ENCODE data around the gene PAXX.

The PAXX gene

DNA sequence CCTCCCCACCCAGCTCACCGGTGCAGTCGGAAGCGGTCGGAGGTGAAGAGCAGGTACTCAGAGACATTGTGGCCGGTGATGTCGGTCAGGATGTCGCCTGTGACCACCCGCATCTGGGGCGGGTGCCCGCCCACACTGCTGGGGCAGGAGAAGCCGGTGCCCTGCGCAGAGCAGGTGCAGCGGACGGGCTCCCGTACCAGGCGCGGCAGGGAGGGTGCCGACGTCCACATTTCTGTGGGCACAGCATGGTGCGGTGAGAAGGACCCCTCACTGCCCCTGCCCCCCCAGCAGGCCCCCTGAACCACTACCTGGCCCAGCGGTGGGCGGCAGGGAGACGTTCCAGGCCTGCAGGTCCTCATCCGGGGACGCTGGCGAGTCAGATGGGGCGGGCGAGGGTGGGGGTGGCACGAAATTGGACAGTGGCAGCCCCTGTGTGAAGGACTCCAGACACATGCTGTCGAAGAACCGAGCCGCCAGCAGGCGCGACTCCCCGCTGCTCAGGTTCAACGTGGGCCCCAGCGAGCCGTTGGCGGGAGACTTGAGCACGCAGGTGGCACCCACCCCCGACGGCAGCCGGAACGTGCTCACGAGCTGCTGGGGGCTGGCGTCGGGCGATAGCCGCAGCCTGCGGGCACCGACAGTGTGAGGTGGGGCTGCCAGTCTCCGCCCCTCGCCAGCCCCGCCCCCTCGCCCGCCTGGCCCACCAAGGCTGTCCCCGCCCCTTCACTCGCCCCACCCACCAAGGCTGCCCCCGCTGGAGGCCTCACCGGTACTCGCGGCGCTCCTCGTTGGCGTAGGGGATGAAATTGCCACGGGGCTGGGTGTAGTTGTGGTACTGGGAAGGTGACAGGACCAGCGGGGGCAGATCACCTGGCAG, 20.7 kb downstream of the PAXX start:
- Mint-ChIP-seq H3K4me3 (no peak overlapping the region), H3K27ac (no peak overlapping the region), H3K27me3 (no peaks in the 10 kb centered on the region), H3K9me3 (no peaks in the 10 kb centered on the region), H3K4me1 (no peaks in the 10 kb centered on the region), H3K36me3 (no peaks in the 10 kb centered on the region)

DNA sequence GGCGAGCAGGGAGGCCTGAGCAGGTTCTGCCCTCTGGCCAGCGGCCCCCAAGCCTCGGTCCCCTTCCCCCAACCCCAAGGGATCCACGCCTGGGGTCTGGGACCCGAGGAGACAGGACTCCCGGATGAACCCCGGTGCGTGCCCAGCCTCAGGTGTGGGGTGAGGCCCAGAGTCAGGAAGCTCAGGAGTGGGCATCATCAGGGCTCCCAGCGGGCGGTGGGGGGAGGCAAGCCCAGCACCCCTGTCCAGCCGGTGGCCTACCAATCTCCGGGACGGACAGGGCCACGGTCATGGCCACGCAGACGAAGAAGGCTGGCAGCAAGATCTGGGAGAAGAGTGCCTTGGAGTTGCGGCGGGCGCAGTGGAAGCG, 21.3 kb downstream of the PAXX start:
- Mint-ChIP-seq H3K27ac (no peak overlapping the region), H3K4me1 (no peaks in the 10 kb centered on the region), H3K36me3 (no peaks in the 10 kb centered on the region)

DNA sequence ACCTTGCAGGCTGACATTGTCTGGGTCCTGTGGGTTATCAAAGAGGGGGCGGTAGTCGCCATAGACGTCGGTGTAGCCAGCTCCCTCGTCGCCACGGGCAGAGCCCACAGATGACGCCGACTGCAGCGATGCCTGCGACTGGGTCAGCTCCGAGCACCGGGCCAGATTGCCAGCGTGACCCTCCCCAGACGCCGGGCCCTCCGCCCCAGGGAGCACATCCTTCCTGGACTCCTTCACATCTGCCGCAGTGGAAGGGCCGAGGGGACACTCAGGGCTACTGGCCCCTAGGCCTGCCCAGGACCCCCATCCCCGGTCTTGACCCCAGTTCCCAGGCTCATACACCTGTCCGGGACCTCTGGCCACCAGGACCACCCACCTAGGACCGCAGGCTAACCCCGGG, 21.9 kb downstream of the PAXX start:
- no peak overlapping the region for H3K4me3 Mint-ChIP-seq
- no peak overlapping the region for H3K27ac Mint-ChIP-seq
- no peaks in the 10 kb centered on the region for H3K4me1 Mint-ChIP-seq
- H3K36me3 Mint-ChIP-seq = no peaks in the 10 kb centered on the region
- H3K27me3 Mint-ChIP-seq = no peaks in the 10 kb centered on the region
- no peaks in the 10 kb centered on the region for H3K9me3 Mint-ChIP-seq

More for the DNA sequence above, 21.3 kb downstream of the PAXX start:
- H3K27me3 Mint-ChIP-seq = no peaks in the 10 kb centered on the region
- no peak overlapping the region for H3K4me3 Mint-ChIP-seq
- no peaks in the 10 kb centered on the region for H3K9me3 Mint-ChIP-seq

DNA sequence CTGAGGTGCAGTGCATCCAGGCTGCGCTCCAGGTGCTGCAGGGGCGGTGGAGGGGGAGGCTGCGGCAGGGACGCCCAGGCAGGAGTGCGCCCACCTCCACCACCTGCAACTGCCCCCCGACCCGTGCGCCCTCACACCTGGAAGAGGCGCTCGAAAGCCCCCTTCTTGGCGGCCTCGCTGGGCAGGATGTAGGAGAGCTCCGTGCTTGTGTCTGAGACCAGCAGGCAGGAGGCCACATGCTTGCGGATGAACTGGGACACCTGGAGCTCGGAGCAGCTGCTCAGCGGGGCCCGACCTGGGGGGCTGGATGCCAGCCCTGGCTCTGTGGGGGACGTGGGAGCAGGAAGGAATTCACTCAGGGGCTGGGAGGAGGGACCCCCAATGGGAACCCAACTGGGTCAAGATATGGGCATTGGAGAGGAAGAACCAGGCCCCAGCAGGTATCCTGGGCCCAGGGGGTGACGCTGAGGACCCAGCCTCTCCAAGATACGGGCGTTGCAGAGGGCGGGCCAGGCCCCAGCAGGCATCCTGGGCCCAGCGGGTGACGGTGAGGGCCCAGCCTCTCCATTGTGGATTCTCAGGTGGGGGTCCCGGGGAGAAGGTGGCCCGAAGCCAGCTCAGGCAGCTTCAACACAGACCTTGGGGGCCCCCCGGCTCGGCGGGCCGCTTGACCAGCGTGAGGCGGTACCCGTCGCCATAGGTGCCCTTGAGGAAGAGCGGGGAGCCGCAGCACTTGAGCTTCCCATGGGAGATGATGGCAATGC, 22.7 kb downstream of the PAXX start:
- Mint-ChIP-seq H3K27me3 (no peaks in the 10 kb centered on the region), H3K36me3 (no peaks in the 10 kb centered on the region), H3K27ac (no peak overlapping the region), H3K9me3 (no peaks in the 10 kb centered on the region), H3K4me1 (no peaks in the 10 kb centered on the region), H3K4me3 (no peak overlapping the region)

DNA sequence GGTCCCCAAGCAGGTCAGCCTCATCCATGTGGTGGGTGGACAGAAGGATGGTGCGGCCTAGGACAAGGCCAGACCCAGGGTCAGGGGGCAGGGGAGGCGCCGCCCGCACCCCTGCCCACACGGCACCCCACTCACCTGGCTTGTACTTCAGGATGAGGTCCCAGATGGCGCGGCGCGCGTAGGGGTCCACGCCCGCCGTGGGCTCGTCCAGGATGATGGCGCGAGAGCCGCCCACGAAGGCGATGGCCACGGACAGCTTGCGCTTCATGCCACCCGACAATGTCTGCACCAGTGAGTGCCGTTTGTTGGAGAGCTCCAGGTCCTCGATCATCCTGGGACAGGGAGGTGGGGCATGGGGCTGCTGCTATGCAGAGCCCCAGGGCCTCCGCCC, 23.3 kb downstream of the PAXX start:
- H3K4me3 Mint-ChIP-seq = no peak overlapping the region
- H3K4me1 Mint-ChIP-seq = no peaks in the 10 kb centered on the region
- no peaks in the 10 kb centered on the region for H3K36me3 Mint-ChIP-seq
- H3K9me3 Mint-ChIP-seq = no peaks in the 10 kb centered on the region
- no peak overlapping the region for H3K27ac Mint-ChIP-seq
- no peaks in the 10 kb centered on the region for H3K27me3 Mint-ChIP-seq

- Mint-ChIP-seq H3K4me3 (no peak overlapping the region), H3K27ac (no peak overlapping the region), H3K4me1 (no peaks in the 10 kb centered on the region), H3K9me3 (no peaks in the 10 kb centered on the region), H3K36me3 (no peaks in the 10 kb centered on the region), H3K27me3 (no peaks in the 10 kb centered on the region)
Observed at GRCh38 chr9:137015976-137016375, 23.8 kb downstream of the PAXX start.

DNA sequence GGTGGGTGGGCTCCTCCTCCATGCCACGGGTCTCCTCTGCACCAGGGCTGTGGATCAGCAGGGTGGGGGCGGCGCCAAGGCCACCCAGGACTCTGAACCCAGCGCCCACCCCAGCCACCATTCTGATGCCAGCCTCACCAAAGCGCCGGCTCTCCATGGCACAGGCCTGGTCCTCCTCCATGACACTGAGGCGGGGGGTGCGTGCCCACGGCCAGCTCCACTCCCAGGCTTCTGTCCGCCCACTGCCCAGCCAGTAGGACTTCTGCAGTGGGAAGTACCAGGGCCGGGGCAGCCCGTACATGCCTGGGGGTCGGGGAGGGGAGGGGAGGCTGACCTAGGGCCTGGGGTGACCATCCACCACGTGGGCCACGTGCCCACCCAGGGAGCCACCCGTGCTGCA, 24.2 kb downstream of the PAXX start:
- H3K4me1 Mint-ChIP-seq = no peaks in the 10 kb centered on the region
- no peak overlapping the region for H3K27ac Mint-ChIP-seq
- H3K9me3 Mint-ChIP-seq = no peaks in the 10 kb centered on the region

DNA sequence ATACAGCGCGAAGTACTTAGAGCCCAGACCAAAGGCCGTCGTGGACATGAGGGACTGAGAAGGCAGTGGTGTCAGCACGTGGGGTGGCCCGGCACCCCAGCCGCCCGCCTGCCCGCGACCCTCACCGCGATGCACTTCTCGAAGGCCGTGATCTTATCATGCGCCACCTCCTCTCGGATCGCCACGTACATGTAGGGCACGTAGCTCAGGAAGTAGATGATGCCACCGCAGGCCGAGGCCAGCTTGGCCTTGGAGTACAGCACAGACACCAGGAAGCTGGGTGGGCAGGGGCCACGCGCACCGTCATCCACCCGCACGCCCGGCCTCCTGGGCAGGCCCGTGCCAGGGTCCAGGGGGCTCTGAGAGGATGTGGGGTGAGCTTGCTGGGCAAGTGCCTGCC, 24.8 kb downstream of the PAXX start:
- Mint-ChIP-seq H3K36me3 (no peaks in the 10 kb centered on the region), H3K4me1 (no peaks in the 10 kb centered on the region), H3K9me3 (no peaks in the 10 kb centered on the region), H3K27me3 (no peaks in the 10 kb centered on the region), H3K4me3 (no peak overlapping the region), H3K27ac (no peak overlapping the region)

More for the DNA sequence above, 24.2 kb downstream of the PAXX start:
- Mint-ChIP-seq H3K4me3 (no peak overlapping the region), H3K36me3 (no peaks in the 10 kb centered on the region), H3K27me3 (no peaks in the 10 kb centered on the region)

DNA sequence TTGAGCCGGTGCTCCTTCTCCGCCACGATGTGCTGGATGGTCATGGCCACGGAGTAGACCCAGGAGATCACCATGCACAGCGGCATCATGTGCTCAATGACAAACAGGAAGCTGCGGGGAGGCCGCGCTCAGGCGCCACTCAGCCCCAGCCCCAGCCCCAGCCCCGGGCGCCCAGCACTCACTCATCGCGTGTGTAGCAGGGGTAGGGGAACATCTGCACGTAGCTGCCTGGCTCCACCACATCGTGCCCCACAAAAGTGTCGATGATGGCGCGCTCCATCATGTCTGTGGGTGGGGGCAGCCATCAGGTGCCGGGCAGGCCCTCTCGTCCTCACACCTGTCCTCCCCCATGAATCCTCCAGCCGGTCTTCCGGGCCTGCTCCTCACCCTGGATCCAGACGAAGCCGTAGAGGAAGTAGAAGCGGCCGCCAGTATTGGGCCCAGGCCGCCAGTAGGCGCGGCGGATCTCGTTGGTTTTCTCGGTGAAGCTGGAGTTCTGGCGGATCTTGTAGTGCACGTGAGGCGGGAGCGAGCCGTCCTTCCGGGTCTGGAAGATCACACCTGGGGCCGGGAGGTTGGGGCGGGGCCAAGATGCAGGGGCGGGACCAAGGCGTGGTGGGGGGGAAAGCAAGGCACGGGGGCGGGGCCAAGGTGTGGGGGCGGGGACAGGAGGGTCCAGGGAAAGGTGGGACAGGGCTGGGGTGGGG, 25.7 kb downstream of the PAXX start:
- H3K4me3 Mint-ChIP-seq = no peak overlapping the region
- H3K36me3 Mint-ChIP-seq = no peaks in the 10 kb centered on the region
- H3K4me1 Mint-ChIP-seq = no peaks in the 10 kb centered on the region
- no peaks in the 10 kb centered on the region for H3K9me3 Mint-ChIP-seq
- no peak overlapping the region for H3K27ac Mint-ChIP-seq
- H3K27me3 Mint-ChIP-seq = no peaks in the 10 kb centered on the region

DNA sequence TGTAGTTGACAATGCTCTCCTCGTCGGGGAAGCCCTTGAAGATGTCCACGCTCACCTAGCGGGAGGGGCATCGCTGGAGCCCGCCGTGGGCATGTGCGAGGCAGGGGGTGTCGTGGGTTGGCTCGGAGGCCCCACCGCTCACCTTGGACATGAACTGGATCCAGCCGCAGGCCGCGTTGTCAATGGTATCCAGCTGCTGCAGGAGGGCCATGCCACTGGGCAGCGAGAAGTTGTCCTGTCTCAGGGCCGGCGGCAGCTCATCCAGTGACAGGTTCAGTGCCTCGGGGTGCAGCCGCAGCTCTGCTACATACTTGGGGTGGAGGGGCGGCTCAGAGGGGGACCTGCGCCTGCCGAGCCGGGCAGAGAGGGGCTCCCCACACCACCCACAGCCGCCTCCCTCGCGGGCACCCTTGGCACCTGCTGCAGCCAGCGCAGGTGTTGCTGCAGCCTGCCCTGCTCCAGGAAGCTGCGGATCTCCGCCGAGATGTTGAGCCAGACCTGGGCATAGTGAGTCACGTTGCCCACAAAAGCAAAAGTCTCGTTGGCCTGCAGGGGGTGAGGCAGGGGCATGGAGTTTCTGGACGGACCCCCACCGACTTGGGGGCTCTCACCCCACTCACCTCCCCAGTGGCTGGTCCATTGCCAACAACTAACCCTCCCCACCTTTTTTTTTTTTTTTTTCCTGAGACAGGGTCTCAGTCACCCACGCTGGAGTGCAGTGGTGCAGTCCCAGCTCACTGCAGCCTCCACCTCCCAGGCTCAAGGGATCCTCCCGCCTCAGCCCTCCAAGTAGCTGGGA, 26.7 kb downstream of the PAXX start:
- Mint-ChIP-seq H3K4me3 (no peak overlapping the region), H3K27me3 (no peaks in the 10 kb centered on the region), H3K27ac (no peak overlapping the region), H3K4me1 (no peaks in the 10 kb centered on the region), H3K36me3 (no peaks in the 10 kb centered on the region), H3K9me3 (no peaks in the 10 kb centered on the region)

GRCh38 chr9:137019891-137020683, 27.9 kb downstream of the PAXX start:
- no peak overlapping the region for H3K4me3 Mint-ChIP-seq
- H3K27me3 Mint-ChIP-seq = no peaks in the 10 kb centered on the region
- H3K36me3 Mint-ChIP-seq = no peaks in the 10 kb centered on the region
- H3K4me1 Mint-ChIP-seq = no peaks in the 10 kb centered on the region
- no peaks in the 10 kb centered on the region for H3K9me3 Mint-ChIP-seq
- H3K27ac Mint-ChIP-seq = no peak overlapping the region

GRCh38 chr9:137020771-137021567, 28.7 kb downstream of the PAXX start:
- H3K27ac Mint-ChIP-seq = no peak overlapping the region
- no peaks in the 10 kb centered on the region for H3K27me3 Mint-ChIP-seq
- H3K36me3 Mint-ChIP-seq = no peaks in the 10 kb centered on the region
- no peaks in the 10 kb centered on the region for H3K4me1 Mint-ChIP-seq
- H3K4me3 Mint-ChIP-seq = no peak overlapping the region
- no peaks in the 10 kb centered on the region for H3K9me3 Mint-ChIP-seq

DNA sequence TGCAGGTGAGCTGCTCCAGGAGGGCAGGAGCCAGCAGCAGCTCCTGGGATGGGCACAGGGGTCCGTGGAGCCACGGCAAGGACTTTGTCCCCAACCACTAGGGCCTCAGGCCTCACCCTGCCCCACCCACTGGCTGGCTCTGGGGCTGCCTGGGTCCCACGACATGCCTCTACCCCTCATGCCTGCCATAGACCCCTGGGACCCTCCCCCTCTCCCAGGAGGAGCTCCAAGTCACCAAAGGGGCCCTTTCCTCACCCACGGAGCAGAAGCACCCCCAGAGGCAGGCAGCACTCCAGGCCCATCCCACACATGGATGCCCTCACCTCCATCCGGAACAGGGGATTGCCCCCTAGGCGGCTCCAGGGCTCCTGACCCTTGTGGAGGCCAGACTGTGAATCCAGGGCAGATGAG, 29.4 kb downstream of the PAXX start:
- Mint-ChIP-seq H3K4me1 (no peaks in the 10 kb centered on the region), H3K27ac (no peak overlapping the region), H3K27me3 (no peaks in the 10 kb centered on the region), H3K9me3 (no peaks in the 10 kb centered on the region), H3K4me3 (no peak overlapping the region), H3K36me3 (no peaks in the 10 kb centered on the region)

Data from activated naive CD4-positive, alpha-beta T cell treated with anti-CD3 and anti-CD28 coated beads, Interleukin-2, amount 50 U/mL, for 24 hours (primary cell).